Measurements from ENCODE around the gene GRHL1. TPM values are rescaled to one million over a fixed set of nuclear protein-coding genes. Genes with fewer than 3 reads are reported as not detected.

The GRHL1 gene
- total RNA-seq, 1 donor from 2014 or later: 3.9 TPM

DNA sequence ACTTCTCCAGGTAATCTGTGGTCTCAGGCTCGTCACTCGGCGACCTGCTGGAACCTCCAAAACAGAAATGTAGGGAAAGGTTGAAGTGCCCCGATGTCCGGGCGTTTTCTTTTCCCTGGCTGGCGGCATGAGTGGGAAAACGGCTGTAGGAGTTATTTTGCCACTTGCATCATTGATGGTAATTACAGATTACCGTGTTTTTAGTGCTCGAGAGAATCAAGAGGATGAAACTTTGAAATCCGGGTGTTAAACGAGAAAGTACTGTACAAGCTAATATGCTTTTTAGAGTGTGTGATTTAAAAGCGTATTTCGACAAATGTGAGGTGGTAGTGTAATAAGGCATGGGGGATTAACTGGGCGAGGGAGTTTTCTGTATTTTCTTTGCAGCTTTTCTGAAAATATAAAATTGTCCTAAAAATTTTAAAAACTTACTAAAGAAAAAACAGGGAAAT lies 819 bp downstream of the GRHL1 start:
- peak overlapping the region; percentile 65 for H3K4me3 ChIP-seq (ENCODE audit: low read depth, low read length)
- TF ChIP-seq, protein P1, sequence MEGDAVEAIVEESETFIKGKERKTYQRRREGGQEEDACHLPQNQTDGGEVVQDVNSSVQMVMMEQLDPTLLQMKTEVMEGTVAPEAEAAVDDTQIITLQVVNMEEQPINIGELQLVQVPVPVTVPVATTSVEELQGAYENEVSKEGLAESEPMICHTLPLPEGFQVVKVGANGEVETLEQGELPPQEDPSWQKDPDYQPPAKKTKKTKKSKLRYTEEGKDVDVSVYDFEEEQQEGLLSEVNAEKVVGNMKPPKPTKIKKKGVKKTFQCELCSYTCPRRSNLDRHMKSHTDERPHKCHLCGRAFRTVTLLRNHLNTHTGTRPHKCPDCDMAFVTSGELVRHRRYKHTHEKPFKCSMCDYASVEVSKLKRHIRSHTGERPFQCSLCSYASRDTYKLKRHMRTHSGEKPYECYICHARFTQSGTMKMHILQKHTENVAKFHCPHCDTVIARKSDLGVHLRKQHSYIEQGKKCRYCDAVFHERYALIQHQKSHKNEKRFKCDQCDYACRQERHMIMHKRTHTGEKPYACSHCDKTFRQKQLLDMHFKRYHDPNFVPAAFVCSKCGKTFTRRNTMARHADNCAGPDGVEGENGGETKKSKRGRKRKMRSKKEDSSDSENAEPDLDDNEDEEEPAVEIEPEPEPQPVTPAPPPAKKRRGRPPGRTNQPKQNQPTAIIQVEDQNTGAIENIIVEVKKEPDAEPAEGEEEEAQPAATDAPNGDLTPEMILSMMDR (conservative IDR thresholded peaks at IDR 0.05; ENCODE audit: low read depth, low read length): no peak
- DNase-seq (ENCODE audit: low read depth): no peak

- TF ChIP-seq, protein P1 (conservative IDR thresholded peaks at IDR 0.05; ENCODE audit: low read depth, low read length): no peak
- H3K4me3 ChIP-seq (ENCODE audit: low read depth, low read length): no peak overlapping the region
- DNase-seq (ENCODE audit: low read depth): no peak
These were observed 1.5 kb downstream of the GRHL1 start for GRCh38 chr2:9952856-9953503.

- no peak for DNase-seq (ENCODE audit: low read depth)
- H3K4me3 ChIP-seq (ENCODE audit: low read depth, low read length): no peak overlapping the region
- TF ChIP-seq, protein P1 (conservative IDR thresholded peaks at IDR 0.05; ENCODE audit: low read depth, low read length): no peak
These were observed 2.6 kb downstream of the GRHL1 start for GRCh38 chr2:9954136-9954535.

GRCh38 chr2:9958057-9958456 lies 6.6 kb downstream of the GRHL1 start:
- peak; percentile 15 for DNase-seq (ENCODE audit: low read depth)
- H3K4me3 ChIP-seq (ENCODE audit: low read depth, low read length): no peak overlapping the region
- TF ChIP-seq, protein P1 (conservative IDR thresholded peaks at IDR 0.05; ENCODE audit: low read depth, low read length): no peak

DNA sequence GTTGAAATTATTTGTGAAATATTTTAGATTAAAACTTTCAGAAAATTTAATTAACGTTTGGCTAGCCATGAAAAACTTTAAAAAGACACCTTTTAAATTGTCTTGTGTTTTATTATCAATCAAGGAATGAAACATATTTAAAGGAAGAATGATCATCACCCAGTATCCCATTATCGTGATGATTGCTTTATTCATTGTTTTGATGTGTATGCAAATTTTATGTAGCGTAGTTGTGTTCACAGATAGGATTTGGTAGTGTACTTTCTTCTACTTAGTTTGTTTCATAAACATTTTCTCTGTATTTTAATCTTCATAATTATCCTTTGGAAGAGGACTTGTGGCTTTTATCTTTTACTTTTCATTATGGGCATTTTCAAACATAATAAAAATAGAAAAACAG lies 7.8 kb downstream of the GRHL1 start:
- TF ChIP-seq, protein P1 (conservative IDR thresholded peaks at IDR 0.05; ENCODE audit: low read depth, low read length): no peak
- DNase-seq (ENCODE audit: low read depth): no peak
- no peak overlapping the region for H3K4me3 ChIP-seq (ENCODE audit: low read depth, low read length)

GRCh38 chr2:9961013-9961412 lies 9.5 kb downstream of the GRHL1 start:
- TF ChIP-seq, protein P1 (conservative IDR thresholded peaks at IDR 0.05; ENCODE audit: low read depth, low read length): no peak
- no peak for DNase-seq (ENCODE audit: low read depth)
- H3K4me3 ChIP-seq (ENCODE audit: low read depth, low read length): no peak overlapping the region

Measured in epithelial cell of proximal tubule (primary cell).